Measurements from ENCODE around the gene EPHA1. TPM values are rescaled to one million over a fixed set of nuclear protein-coding genes. Genes with fewer than 3 reads are reported as not detected.

The EPHA1 gene
- total and polyA plus RNA-seq, 8 donors = 4.7 to 31.9 (median 10.0) TPM

- Histone ChIP-seq H3K27ac (peak overlapping the region in 4 of 5 donors; percentile 97 to 100 (median 99)), H3K4me3 (peak overlapping the region; percentile 78 to 100 (median 96)), H3K4me1 (peaks cover 44 to 81% (median 66%) of the 10 kb centered on the region in 4 donors), H3K36me3 (peaks cover 0 to 39% (median 12%) of the 10 kb centered on the region in 4 donors), H3K27me3 (no peaks in the 10 kb centered on the region), H3K9me3 (no peaks in the 10 kb centered on the region)
- WGBS, 5 donors = 80 to 89% (median 82%) methylated on average over 15 of the region's 15 CpGs
- DNase-seq = no peak
- TF ChIP-seq, protein P1, sequence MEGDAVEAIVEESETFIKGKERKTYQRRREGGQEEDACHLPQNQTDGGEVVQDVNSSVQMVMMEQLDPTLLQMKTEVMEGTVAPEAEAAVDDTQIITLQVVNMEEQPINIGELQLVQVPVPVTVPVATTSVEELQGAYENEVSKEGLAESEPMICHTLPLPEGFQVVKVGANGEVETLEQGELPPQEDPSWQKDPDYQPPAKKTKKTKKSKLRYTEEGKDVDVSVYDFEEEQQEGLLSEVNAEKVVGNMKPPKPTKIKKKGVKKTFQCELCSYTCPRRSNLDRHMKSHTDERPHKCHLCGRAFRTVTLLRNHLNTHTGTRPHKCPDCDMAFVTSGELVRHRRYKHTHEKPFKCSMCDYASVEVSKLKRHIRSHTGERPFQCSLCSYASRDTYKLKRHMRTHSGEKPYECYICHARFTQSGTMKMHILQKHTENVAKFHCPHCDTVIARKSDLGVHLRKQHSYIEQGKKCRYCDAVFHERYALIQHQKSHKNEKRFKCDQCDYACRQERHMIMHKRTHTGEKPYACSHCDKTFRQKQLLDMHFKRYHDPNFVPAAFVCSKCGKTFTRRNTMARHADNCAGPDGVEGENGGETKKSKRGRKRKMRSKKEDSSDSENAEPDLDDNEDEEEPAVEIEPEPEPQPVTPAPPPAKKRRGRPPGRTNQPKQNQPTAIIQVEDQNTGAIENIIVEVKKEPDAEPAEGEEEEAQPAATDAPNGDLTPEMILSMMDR (IDR thresholded peaks at IDR 0.05) = no peak
- no peak for TF ChIP-seq EP300 (IDR thresholded peaks at IDR 0.05)
- intact Hi-C loops (cut with DNase I; ENCODE audit: low total_unique reads) = no loop called here
These were observed 25.6 kb downstream of the EPHA1 start for GRCh38 chr7:143382791-143383641.

DNA sequence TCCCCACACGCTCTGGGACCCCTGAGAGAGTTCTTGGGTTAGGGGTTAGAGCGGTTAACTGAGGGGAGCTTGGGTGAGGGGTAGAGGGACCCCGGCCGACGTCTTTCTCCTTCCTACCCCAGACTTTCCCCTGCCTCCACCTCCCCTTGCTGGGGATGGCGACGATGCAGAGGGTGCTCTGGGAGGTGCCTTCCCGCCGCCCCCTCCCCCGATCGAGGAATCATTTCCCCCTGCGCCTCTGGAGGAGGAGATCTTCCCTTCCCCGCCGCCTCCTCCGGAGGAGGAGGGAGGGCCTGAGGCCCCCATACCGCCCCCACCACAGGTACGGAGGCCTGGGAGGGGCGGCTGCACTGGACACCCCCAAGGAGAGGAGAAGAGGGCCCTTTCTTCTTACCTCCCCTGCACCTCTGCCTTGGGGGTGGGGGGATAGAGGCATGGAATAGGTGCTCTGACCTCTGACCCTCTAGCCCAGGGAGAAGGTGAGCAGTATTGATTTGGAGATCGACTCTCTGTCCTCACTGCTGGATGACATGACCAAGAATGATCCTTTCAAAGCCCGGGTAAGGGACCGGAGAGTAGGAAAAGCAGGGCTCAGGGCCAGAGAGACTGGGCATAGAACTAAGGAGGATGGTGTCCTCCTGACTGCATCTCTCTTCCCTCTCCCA is 26.4 kb downstream of the EPHA1 start:
- Histone ChIP-seq H3K9me3 (no peaks in the 10 kb centered on the region), H3K36me3 (peaks cover 0 to 31% (median 4%) of the 10 kb centered on the region in 4 donors), H3K4me1 (peaks cover 36 to 76% (median 60%) of the 10 kb centered on the region in 4 donors), H3K27ac (peak overlapping the region; percentile 97 to 100 (median 99)), H3K4me3 (peak overlapping the region; percentile 78 to 100 (median 96)), H3K27me3 (no peaks in the 10 kb centered on the region)
- no peak for TF ChIP-seq POLR2A (IDR thresholded peaks at IDR 0.05)
- no peak for TF ChIP-seq EP300 (IDR thresholded peaks at IDR 0.05)
- TF ChIP-seq, protein P1 (IDR thresholded peaks at IDR 0.05) = no peak
- TF ChIP-seq POLR2AphosphoS5 (IDR thresholded peaks at IDR 0.05) = no peak
- 17 to 43% (median 33%) methylated on average over 7 to 21 of the region's 21 CpGs for WGBS, 5 donors
- peak in 1 of 2 donors; percentile 49 for DNase-seq
- intact Hi-C loops (cut with DNase I; ENCODE audit: low total_unique reads) = no loop called here

DNA sequence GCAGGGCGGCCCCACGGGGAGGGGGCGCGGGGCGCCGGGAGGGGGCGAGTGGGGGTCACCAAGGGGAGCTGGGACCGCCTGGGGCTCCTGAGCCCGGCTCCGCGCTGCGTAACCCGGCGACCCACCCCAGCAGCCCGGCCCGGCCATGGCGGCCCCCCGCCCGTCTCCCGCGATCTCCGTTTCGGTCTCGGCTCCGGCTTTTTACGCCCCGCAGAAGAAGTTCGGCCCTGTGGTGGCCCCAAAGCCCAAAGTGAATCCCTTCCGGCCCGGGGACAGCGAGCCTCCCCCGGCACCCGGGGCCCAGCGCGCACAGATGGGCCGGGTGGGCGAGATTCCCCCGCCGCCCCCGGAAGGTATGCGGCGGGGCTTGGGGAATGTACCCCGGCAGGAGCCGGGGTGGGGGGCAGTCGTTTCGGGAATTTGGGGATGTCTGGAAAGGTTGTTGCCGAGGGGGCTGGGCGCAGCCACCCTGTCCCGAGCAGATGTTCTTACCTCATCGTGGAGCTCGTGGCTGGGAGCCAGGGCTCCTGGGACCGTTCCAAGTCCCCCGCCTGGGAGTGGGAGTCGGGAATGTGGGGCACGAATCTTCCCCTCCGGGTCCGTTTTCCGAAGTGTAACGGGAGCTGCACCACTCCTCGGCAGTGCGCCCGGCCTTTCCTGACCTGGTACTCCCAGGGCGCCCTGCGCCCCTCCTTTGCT is 27.1 kb downstream of the EPHA1 start:
- H3K36me3 ChIP-seq = peaks cover 0 to 25% (median 0%) of the 10 kb centered on the region in 4 donors
- H3K4me1 ChIP-seq = peaks cover 33 to 75% (median 53%) of the 10 kb centered on the region in 4 donors
- intact Hi-C loops (cut with DNase I; ENCODE audit: low total_unique reads) = no loop called here
- H3K4me3 ChIP-seq = peak overlapping the region; percentile 78 to 100 (median 96)
- no peaks in the 10 kb centered on the region for H3K9me3 ChIP-seq
- H3K27me3 ChIP-seq = no peaks in the 10 kb centered on the region
- peak; percentile 61 to 92 for DNase-seq
- WGBS, 5 donors = 1 to 4% (median 1%) methylated on average over 40 to 58 of the region's 64 CpGs
- H3K27ac ChIP-seq = peak overlapping the region; percentile 97 to 100 (median 99)
- peak in 1 of 3 donors; percentile 8 for TF ChIP-seq POLR2AphosphoS5 (IDR thresholded peaks at IDR 0.05)
- TF ChIP-seq EP300 (IDR thresholded peaks at IDR 0.05) = no peak
- no peak for TF ChIP-seq POLR2A (IDR thresholded peaks at IDR 0.05)
- TF ChIP-seq, protein P1 (IDR thresholded peaks at IDR 0.05) = no peak
